ENCODE measurements around the gene SSR1.

DNA sequence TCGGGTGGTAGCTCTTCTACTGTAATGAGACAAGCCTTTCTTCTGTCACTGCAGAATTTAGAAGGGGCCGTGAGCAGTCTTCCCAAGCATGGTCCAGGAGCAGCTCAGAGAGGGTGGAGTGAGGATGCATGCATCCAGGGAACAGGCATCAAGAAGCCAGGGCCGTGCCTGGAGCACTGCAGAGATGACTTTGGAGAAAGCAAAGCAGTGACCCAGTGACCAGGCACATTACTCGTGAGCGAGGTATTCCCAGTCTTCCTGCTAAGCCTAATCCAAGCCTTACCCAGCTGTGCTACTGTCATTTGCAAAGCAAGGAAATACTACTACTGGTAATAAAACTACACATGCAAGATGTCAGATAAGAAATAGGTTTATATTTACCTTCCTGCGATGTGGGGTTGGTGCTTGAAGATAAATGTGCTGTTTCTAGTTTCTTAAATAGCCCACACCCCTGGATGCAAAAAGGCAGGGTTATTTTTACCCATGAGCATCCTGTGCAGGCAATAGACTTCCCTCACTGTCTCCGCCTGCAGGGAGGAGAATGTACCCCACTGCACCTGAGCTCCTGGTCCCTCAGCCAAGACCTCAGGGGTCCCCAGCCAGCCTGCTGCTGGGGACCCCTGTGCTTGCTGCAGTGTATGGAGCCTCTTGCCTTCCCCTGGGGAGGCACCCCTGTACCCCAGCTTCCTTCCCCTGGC is 62.9 kb downstream of the SSR1 start:
- TF ChIP-seq REST (IDR thresholded peaks at IDR 0.05; ENCODE audit: insufficient read depth in 1 of 2, low read depth in 2 of 2, low read length in 2 of 2) (no peak), TAF1 (IDR thresholded peaks at IDR 0.05; ENCODE audit: borderline replicate concordance, insufficient read depth, low read length) (no peak), SIN3A (IDR thresholded peaks at IDR 0.05; ENCODE audit: borderline replicate concordance, insufficient read depth, low read length) (no peak), POLR2AphosphoS5 (IDR thresholded peaks at IDR 0.05; ENCODE audit: low read depth, low read length) (no peak), FOXP2 (optimal IDR thresholded peaks at IDR 0.05; ENCODE audit: borderline replicate concordance, extremely low read depth, extremely low read length, insufficient read depth) (no peak)

Measured in PFSK-1 (cell line).